CD4-positive, alpha-beta T cell treated with Interleukin-6 for 4 hours (primary cell): ENCODE results near the gene PDCD5.
A peak's percentile ranks its signal among the peaks of the same experiment; 100 is the strongest.
"Not testable (repeated sequence)": the region's sequence is repeated elsewhere in the genome, so short reads cannot be mapped to it uniquely, and the experiment has no call there.

ENCODE experiments used
- DNase-seq: peaks from one replicate; pipeline ENCODE4 v3.0.0-alpha.2; 2020; ENCODE audit warnings: mixed read lengths

The PDCD5 gene

DNA sequence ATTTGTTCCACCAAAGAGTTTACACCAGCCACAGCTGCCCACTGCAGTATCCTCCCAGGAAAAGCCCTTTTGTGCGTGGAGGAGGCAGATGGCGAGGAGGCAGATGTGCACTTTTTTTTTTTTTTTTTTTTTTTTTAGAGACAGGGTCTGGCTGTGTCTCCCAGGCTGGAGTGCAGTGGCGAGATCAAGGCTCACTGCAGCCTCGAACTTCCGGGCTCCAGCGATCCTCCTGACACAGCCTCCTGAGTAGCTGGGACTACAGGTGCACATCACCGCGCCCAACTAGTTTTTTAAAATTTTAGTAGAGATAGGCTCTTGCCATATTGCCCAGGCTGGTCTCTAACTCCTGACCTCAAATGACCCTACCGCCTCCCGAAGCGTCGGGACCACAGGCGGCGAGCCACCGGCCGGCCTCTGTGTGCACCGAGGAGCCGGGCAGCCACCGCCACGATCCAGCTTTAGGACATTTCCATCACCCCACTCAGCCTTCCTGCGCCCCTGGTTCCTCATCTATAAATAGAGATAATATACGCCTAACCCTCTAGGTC is 563 bp upstream of the PDCD5 start:
- DNase-seq: no peak

DNA sequence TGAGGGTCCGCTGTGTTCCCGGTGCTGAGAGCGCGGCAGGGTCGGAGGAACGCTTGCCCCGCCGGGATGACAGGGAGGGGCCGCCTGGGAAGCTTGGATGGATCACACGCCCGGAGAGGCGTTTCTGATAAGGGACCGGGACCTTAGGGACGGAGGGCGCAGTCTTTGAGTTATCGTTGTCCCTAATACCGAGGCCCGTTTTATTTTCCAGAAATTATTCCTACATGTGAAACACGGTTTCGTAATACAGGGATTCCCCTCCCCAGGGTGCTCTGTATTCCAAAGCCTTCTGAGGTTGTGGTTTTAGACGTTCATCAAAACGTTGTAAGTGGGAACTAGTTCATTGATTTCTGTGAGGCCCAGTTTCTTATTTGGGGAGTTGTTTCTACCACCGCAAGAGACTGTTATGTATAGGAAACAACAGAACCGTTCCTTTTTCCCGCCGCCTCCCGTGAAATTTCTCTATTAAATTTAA is 752 bp downstream of the PDCD5 start:
- no peak for DNase-seq

DNA sequence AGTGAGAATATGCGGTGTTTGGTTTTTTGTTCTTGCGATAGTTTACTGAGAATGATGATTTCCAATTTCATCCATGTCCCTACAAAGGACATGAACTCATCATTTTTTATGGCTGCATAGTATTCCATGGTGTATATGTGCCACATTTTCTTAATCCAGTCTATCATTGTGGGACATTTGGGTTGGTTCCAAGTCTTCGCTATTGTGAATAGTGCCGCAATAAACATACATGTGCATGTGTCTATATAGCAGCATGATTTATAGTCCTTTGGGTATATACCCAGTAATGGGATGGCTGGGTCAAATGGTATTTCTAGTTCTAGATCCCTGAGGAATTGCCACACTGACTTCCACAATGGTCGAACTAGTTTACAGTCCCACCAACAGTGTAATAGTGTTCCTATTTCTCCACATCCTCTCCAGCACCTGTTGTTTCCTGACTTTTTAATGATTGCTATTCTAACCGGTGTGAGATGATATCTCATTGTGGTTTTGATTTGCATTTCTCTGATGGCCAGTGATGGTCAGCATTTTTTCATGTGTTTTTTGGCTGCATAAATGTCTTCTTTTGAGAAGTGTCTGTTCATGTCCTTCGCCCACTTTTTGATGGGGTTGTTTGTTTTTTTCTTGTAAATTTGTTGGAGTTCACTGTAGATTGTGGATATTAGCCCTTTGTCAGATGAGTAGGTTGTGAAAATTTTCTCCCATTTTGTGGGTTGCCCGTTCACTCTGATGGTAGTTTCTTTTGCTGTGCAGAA is 6.9 kb downstream of the PDCD5 start:
- DNase-seq: not testable (repeated sequence)

DNA sequence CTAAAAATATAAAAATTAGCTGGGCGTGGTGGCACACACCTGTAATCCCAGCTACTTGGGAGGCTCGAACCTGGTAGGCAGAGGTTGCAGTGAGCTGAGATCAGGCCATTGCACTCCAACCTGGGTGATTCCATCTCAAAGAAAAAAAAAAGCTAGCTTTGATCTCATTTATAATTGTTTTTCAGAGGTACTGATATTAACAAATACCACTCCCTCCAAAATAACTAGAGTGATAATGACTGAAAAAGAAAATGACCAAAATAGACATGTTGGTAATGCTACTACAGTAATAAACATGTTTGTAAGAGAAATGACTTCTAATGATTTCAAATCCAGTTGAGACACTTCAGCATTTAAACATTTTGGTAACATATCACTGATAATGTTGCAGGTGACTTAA is 13.0 kb downstream of the PDCD5 start:
- no peak for DNase-seq

DNA sequence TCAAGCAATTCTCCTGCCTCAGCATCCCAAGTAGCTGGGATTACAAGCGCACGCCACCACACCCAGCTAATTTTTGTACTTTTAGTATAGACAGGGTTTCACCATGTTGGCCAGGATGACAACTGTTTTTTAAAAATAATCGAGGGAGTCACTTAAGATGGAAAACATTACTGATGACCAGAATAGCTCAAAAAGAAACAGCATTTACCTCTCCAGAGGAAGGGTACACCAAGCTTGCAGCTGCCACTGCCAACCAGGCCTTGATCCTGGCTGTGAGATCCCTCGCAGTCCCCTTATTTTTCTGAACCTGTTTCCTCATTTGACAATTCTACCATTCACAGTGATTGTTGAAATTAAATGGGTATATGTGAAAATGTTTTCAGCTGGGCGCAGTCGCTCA is 14.5 kb downstream of the PDCD5 start:
- DNase-seq: no peak

DNA sequence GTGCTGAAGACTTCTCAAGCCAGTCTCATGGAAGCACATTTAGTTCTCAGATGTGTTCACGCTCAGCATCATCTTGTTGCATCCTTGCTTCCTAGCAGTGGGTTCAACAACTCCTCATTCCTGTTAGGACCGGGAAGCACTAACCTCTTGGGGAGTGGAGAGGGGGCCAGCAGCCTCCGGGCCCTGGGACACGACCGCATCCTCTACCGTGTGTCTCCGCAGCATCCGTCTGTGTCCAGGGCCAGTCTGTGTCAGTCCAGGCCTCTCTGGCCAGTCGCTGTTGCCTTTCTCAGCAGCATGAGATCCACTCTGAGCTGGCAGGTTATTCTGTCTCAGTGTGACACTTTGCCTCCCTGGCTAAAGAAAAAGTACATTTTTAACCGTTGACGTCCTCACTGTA is 17.0 kb downstream of the PDCD5 start:
- DNase-seq: no peak

DNA sequence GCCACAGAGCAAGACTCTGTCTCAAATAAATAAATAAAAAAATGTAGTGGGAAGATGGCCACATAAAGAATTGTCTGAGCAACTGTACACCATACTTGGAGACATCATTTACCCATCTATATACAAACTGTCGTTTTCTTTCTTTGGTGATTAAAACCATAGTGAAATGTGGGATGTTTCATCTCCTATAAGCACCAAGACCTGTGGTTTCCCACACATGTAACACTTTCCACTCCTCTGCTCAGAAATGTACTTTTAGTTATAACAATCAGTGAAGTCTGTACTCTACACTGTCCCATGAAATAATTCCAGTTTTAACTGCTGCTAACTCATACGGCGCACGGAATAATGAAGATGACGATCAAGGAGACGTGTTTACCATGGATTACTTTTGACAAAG is 18.3 kb downstream of the PDCD5 start:
- DNase-seq: no peak

DNA sequence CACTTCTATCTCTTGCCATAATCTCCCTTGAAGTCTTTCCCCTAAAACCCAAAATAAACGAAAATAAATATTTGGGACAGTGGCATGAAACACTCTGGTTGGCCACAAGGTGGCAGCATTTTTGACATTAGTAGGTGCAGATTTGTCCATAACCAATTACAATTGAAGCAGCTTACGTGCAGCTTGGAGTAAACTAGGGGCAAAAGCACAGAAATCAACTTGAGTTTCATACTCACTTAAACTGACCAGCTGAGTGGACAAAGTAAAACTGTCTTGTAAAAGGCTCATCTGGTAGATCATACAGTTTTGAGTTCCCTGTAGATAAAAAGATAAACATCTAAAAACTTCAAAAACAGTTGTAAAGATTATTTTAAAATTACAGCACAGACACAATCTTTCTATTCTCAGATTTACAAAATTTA is 18.8 kb downstream of the PDCD5 start:
- DNase-seq: peak; percentile 74

DNA sequence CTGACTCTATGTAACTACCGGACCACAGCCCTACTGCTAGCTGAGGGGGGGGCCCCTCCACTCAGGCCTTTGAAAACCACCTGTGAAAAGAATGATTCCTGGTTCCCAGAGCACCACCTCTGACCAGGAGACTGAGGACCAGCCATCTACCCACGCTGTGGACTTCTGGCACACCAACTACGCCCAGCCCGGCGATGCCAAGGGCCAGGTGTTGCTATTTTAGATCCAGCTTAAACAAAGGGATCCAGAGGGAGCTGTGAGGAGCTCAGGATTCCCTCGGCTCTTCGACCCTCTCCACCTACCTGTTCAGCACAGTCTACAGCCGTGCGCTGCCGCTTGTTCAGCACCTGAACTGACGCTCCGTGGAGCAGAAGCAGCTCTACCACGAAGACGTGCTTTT is 23.0 kb downstream of the PDCD5 start:
- DNase-seq: no peak

DNA sequence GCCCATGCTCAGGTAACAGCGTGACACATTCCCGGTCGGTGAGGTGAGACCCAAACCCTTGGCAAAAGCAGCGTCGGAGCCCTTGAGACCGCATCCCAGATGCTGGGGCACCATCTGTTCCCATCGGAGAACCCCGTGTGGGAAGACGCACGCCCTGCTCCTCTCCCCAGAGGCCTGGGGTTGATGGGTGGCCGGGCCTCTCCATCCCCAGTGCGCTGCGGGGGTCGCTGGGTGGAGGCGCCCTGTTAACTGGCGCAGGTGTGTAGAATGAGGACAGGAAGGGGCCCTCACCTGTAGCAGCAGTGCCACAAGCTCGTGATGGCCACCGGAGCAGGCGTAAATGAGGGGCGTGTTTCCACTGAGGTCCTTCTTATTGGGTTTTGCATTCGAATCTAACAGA is 24.6 kb downstream of the PDCD5 start:
- DNase-seq: no peak

DNA sequence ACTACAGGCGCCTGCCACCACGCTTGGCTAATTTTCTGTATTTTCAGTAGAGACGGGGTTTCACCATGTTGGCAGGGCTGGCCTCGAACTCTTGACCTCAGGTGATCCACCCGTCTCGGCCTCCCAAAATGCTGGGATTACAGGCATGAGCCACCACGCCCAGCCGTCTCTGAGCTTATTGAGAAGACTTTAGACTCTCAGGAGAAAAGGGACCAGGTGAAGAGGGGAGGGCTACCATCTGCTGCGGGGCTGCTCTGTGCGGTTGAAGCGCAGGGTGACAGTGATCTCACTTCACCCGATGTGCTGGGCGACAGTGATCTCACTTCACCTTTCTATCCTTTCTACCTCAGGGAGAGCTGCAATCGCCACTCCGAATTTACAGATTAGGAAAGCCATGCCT is 25.3 kb downstream of the PDCD5 start:
- no peak for DNase-seq

DNA sequence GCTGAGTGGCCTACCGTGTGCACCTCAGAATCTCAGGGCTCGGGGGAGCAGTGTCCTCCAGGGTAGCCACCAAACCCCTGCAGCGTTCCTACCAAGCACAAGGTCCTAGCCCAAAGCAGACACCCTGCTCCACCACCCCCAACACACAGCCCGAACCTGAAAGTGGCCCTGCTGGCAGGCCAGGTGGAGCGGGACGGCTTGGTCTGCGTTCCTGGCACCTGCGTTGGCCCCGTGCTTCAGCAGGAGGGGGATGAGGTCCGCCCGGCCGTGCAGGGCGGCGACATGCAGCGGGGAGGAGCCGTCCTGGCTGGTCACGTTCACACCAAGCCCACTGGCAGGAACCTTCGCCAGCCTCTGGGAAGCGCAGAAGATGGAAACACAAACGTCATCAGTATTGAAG is 26.5 kb downstream of the PDCD5 start:
- DNase-seq: no peak

DNA sequence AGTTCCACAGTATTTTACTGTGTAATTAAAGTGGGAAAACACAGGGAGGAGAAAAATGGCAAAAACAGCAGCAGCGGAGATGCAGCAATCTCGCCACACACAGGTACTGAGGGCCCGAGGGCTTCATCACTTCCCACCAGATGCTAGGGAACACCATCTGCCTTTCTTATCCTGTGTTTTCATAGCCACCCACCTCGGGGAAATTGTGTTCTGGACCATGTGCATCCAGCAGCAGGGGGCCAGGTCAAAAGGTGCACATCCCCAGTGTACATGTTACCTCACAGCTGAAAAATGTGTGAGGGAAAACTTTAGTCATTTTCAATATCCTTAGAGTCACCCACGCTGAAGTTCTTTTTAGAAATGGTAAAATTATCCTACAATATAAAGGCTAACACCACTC is 30.2 kb downstream of the PDCD5 start:
- no peak for DNase-seq

DNA sequence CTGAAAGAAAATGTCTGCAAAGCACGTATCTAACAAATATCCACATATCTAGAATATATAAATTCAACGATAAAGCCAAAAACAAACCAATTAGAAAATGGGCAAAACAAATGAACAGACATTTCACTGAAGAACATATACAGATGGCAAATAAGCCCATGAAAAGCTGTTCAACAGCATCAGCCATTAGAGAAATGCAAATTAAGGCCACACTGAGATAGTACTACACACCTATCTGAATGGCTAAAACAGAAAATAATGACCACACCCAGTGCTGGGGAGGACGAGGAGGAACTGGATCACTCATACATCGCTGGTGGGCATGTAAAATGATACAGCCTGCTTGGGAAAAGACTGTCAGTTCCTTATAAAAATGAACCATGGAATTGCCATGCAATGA is 32.0 kb downstream of the PDCD5 start:
- no peak for DNase-seq

DNA sequence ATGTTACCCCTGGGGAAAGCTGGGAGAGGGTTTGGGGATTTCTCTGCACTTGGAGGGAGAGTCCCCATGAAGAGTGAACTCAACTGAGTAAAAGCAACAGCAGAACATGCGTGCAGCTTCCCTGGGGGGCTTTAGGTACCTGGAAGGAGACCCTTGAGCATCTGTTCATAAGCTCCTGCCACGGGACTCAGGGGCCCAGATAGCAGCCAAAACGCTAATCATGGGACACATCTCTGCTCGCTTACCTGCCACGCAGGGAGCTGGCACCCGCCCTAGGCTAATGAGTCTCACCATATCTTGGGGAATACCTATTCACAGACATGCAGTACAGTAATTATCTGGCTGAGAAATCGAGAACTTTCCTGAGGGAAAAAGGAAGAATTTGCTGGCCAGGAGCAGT is 33.9 kb downstream of the PDCD5 start:
- DNase-seq: no peak

DNA sequence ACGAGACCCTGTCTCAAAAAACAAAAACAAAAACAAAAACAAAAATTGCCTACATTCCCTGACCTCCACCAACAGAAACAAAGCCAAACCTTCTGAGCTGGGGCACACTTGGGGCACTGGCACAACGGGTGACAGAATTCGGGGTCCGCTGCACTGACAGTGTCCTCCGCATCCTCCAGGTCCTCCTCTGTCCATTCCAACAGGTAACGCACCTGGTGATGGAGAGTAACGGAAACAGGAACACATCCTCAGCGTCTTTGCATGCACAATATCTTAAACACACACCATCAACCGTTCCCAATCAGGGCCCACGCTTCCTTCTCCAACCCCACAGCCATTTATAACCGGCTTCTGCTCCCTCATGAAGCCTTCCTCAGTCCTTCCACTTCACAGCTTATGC is 34.6 kb downstream of the PDCD5 start:
- no peak for DNase-seq

DNA sequence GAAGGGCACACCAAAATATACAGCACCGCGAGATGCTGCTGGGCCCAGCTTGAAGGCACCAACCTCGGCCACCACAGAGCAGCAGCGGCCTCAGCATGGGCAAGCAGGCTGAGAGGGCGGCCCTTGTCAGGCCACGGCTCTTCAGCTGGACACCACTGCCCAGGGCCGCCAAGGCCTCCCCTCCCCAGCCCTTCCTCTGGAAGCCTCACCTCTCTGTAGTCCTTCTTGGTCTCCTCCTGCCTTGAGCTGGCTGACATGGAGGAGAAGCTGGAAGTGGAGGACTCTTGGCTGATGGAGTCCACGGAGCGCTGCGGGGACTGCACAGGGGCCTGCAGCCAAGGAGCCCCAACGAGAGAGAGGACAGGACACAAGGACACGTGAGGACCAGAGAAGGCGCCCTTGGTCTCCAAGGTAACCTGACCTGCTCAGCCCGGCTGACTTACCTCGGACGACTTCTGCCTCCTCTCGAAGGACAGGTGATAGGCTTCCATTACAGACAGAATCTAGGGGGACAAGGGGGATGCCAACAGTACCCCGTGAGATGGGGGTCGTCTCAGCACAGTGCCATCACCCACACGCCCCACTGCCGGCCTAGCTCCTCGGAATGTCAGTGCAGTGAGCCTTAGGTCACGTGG is 38.2 kb downstream of the PDCD5 start:
- no peak for DNase-seq

DNA sequence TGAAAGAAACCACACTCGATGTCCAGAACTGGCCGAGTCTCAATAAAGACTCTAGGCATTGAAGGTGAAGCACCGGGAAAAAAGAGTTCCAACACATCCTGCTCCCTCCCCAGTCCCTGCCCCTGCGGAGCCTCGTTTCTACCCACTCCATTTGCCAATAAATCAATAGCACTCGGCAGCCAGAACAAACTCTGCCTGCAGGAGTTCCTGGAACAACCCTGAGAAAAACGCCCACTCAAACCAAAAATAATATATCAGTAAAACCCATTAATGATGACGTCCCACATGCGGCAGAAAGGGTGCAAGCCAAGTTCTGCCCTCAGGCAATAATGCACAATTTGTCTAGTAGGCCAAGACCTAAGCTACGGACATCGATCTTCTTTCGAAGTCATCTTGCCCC is 41.0 kb downstream of the PDCD5 start:
- no peak for DNase-seq

DNA sequence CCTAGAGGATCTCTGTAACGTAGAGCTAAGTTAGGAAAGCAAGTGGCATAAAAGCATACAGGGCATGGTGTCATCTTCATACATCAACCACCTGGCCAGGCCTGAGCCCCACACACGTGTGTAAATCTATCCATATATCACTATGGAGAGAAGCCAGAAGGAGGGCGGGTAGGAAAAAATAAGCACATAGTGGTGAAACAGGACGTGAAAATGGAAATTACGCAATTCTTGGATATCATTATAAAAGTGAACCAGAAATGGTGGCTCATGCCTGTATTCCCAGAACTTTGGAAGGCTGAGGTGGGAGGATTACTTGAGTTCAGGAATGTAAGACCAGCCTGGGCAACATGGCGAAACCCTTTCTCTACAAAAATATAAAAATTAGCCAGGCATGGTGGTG is 43.4 kb downstream of the PDCD5 start:
- no peak for DNase-seq

DNA sequence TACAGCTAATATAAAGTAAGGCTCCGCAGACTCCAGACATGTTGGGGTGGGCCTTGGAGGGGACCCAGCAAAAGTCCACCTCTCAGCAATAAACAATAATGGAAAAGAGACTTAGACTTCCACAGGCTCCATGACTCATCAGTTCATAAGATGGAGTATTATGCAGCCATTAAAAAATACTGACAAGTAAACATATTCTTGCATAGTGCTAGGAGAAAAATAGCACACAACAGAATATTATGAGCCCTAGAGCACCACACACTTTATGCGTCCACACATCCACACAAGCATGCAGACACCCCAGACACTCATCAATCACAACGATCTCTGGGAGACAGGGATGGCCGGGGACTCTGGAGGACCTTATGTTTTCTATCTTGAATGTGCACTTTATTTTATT is 46.0 kb downstream of the PDCD5 start:
- DNase-seq: no peak

DNA sequence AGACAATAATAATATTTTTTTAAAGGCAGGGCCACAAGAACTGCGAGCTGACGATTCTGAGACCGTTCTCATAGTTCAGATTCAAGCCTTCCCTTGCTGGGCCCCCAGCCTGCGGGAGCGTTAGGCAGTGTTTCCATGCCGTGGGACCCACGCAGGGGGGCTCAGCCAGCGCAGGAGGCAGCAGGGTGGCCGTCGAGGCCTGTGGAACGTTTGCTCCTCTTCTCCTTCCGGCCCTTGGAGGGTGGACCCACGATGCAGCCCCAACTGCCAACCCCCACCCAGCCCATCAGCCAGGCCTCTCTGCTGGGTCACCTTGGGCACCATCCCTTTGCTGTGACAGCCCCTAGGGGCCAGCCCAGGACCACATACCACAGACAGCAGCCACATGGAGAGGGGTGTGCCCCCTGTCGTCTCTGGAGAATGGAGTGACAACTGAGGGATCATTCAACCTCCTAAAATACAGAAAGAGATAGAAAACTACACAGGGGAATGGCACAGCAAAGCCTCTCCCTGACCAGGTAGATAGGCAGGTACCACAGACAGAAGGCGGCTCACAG is 46.8 kb downstream of the PDCD5 start:
- DNase-seq: no peak

DNA sequence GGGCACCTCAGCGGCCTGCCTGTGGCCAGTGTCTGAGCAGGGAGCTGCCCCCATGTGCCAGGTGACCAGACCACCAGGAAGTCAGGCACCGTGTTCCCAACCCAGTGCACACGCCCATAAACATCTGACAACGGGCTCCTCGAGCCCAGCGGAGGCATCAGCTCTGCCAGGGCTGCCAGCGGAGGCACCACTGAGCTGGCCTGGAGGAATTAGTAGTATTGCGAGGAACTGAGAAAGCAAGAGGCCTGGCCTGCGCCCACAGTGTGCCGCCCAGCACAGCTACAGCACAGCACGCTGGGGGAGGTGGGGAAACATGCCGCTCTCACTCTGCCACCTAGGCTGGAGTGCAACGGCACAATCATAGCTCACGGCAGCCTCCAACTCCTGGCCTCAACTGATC is 49.3 kb downstream of the PDCD5 start:
- no peak for DNase-seq

DNA sequence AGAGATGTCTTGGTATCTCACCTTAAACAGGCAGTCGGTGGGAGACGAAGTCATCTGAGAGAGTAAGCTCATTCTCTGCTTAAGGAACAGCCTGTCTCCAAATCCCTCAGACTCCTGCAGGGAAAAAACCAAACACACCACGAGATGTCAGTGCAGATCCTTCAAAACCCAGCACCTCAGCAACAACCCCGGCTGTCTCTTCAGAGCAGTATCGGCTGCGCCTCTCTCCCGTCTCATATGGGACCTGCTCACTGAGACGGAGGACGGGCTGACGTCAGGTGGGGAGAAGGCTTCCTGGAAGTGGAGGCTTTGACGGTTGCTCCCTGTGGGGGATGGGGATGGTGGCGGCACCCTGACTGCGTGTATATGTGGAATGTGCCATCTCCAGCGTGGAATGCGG is 50.4 kb downstream of the PDCD5 start:
- DNase-seq: no peak
